T-cell (primary cell): ENCODE measurements around the gene LRRC2. TPM values are rescaled to one million over a fixed set of nuclear protein-coding genes. Genes with fewer than 3 reads are reported as not detected.
A peak's percentile ranks its signal among the peaks of the same experiment; 100 is the strongest.

Source experiments
- ATAC-seq, 4 experiments: fragments of 200-7000 bp in 3 of 4; fragments of 150-1000 bp in 1 of 4; cut with Tn5 transposase; replicated peaks in 1 of 4; 1 replicate in 3 of 4; 2 replicates in 1 of 4; pipeline ENCODE4 v1.10.0; 2021; ENCODE audit warnings: moderate library complexity in 3 of 4, mild to moderate bottlenecking in 2 of 4, moderate number of reproducible peaks in 1 of 4
- CTCF ChIA-PET, 2 donors: fragments of 300-600 bp; sonication (Branson Sonifier 250); formaldehyde crosslinking; loops; one replicate each; lab custom pipeline; 2022; ENCODE audit warnings: antibody characterized with exemption in 2 of 2; lab: Charles Lee
- POLR2A ChIA-PET, 2 donors: fragments of 300-600 bp; sonication (Branson Sonifier 250); formaldehyde crosslinking; loops; one replicate each; lab custom pipeline; 2022; ENCODE audit warnings: antibody characterized with exemption in 2 of 2; lab: Charles Lee
- DNase-seq, 35 experiments: peaks; one replicate each; pipeline versions ENCODE4 v3.0.0 to v3.0.0-alpha.2; 2013 to 2023
- H3K27ac ChIP-seq: one replicate; pipeline ENCODE4 v1.5.1; 2013; ENCODE audit warnings: low read length
- H3K27me3 ChIP-seq, 2 experiments: replicated peaks in 1 of 2; 1 replicate in 1 of 2; 2 replicates in 1 of 2; pipeline versions ENCODE4 v1.6.1 to v1.7.0; 2013; ENCODE audit warnings: low read length in 1 of 2, mixed read lengths in 1 of 2; ENCODE audit not compliant: control insufficient read depth in 2 of 2, insufficient read depth in 2 of 2; ENCODE audit errors: extremely low read depth in 1 of 2
- H3K36me3 ChIP-seq, 2 donors: 1 replicate in 1 of 2; 2 replicates in 1 of 2; pipeline versions ENCODE4 v1.6.1 to v1.7.0; 2013; ENCODE audit warnings: low read length in 1 of 2; ENCODE audit not compliant: control insufficient read depth in 2 of 2, insufficient read depth in 1 of 2; ENCODE audit errors: extremely low read depth in 1 of 2
- H3K4me1 ChIP-seq, 2 experiments: 1 replicate in 1 of 2; 2 replicates in 1 of 2; pipeline versions ENCODE4 v1.6.1 to v1.7.0; 2013; ENCODE audit warnings: low read length in 2 of 2, mixed read lengths in 1 of 2; ENCODE audit not compliant: insufficient read depth in 2 of 2, control insufficient read depth in 1 of 2; ENCODE audit errors: extremely low read depth in 1 of 2
- H3K4me3 ChIP-seq, 2 donors: 1 replicate in 1 of 2; 2 replicates in 1 of 2; pipeline versions ENCODE4 v1.5.1 to v1.7.0; 2013; ENCODE audit warnings: mild to moderate bottlenecking in 2 of 2, low read length in 1 of 2, moderate library complexity in 1 of 2; ENCODE audit not compliant: control insufficient read depth in 1 of 2; ENCODE audit errors: extremely low read depth in 1 of 2
- H3K9me3 ChIP-seq: 2 replicates; pipeline ENCODE4 v1.7.0; 2013
- H3K27ac Mint-ChIP-seq, 2 donors: one replicate each; pipeline ENCODE4 v1.8.0; 2020 to 2021; ENCODE audit warnings: mild to moderate bottlenecking in 2 of 2, mixed read lengths in 2 of 2
- H3K27me3 Mint-ChIP-seq, 2 donors: one replicate each; pipeline ENCODE4 v1.8.0; 2021 to 2022; ENCODE audit warnings: mixed read lengths in 2 of 2
- H3K36me3 Mint-ChIP-seq: one replicate; pipeline ENCODE4 v1.8.0; 2021; ENCODE audit warnings: mixed read lengths
- H3K4me1 Mint-ChIP-seq, 3 donors: one replicate each; pipeline ENCODE4 v1.8.0; 2020 to 2022; ENCODE audit warnings: mixed read lengths in 3 of 3, mild to moderate bottlenecking in 1 of 3
- H3K4me3 Mint-ChIP-seq, 3 donors: one replicate each; pipeline ENCODE4 v1.8.0; 2020 to 2022; ENCODE audit warnings: mild to moderate bottlenecking in 3 of 3, mixed read lengths in 3 of 3, moderate library complexity in 3 of 3
- H3K9me3 Mint-ChIP-seq, 3 donors: one replicate each; pipeline ENCODE4 v1.8.0; 2020 to 2022; ENCODE audit warnings: mixed read lengths in 3 of 3
- WGBS: methylation state at CpG from one replicate; pipeline ENCODE4 v1.1.5; 2013; ENCODE audit warnings: missing lambda C conversion rate; ENCODE audit not compliant: insufficient coverage; 5-methylcytosine and 5-hydroxymethylcytosine counted together
- total RNA-seq, 35 experiments: library from RNA in 6 of 35; stranded (reverse) in 6 of 35; fragments of 120-200 nt in 1 of 35; gene quantifications; one replicate each; pipeline versions ENCODE4 v1.2.1 to v1.2.4 and lab custom pipeline; 2013 to 2026

The LRRC2 gene
- total RNA-seq, 5 donors from 2014 or later (not counting 1 experiment from before 2014, with no cell fraction given) = 0.30 to 1.9 (median 1.0) TPM

DNA sequence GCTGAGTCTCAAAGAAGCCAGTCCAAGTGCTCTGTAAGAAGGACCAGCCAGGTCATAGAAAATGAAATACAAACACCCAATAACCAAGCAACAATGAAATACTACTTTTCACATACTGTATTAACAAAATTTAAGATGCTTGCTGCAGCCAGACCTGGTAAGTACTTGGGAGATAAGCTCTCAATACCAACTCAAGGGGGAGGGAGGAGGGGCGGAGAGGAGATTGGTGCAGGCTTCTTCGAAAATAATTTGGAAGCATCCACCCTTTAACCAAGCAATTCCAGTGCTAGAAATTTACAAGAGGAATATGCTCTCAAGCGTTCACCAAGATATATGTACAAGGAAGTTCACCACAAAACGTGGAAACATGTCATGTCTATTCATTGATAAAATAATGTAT, 7.6 kb upstream of the LRRC2 start:
- no peak overlapping the region for H3K4me3 ChIP-seq
- no peak for DNase-seq
- H3K9me3 ChIP-seq = no peaks in the 10 kb centered on the region
- H3K9me3 Mint-ChIP-seq = no peaks in the 10 kb centered on the region
- no peak overlapping the region for H3K27ac ChIP-seq
- H3K4me3 Mint-ChIP-seq = no peak overlapping the region
- no CpG with 5 or more reads among the region's 4 CpGs for WGBS
- CTCF ChIA-PET = no interaction called here
- H3K36me3 ChIP-seq = no peaks in the 10 kb centered on the region
- peaks cover 1 to 2% (median 2%) of the 10 kb centered on the region in 3 donors for H3K4me1 Mint-ChIP-seq
- H3K4me1 ChIP-seq = no peaks in the 10 kb centered on the region
- H3K36me3 Mint-ChIP-seq = no peaks in the 10 kb centered on the region
- peaks cover 3 to 4% of the 10 kb centered on the region in 2 donors for H3K27me3 Mint-ChIP-seq
- H3K27me3 ChIP-seq = peaks cover 0 to 12% of the 10 kb centered on the region in 2 experiments
- no peak overlapping the region for H3K27ac Mint-ChIP-seq
- no peak for ATAC-seq
- POLR2A ChIA-PET = interaction anchor here in 1 of 2 donors (0.6 kb wide), 1 partner anchor 1982 kb away, joined by 3 read pairs; no protein-coding TSS in a partner anchor

DNA sequence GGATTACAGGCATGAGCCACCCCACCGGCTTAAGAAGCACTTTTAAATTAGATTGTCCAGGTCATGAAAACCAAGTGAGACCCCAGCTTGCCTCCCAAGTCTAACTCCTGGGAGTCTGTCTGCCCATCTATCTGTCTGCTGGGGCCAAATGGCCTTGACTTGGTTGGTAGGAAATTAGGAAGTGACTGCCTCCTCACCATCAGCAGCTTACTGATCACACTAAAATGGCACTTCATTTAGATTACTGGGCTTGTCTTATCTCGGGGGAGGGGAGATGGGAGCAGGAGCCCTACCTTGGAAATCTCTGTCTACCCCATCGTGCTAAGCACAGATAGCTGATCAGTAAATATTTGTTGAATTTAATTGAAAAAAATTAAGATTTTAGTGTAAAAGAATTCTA, 5.6 kb upstream of the LRRC2 start:
- H3K4me3 Mint-ChIP-seq = no peak overlapping the region
- no peaks in the 10 kb centered on the region for H3K9me3 Mint-ChIP-seq
- Histone ChIP-seq H3K27ac (no peak overlapping the region), H3K9me3 (no peaks in the 10 kb centered on the region), H3K4me3 (no peak overlapping the region), H3K4me1 (peaks cover 0 to under 1% of the 10 kb centered on the region in 2 experiments), H3K36me3 (no peaks in the 10 kb centered on the region), H3K27me3 (peaks cover 0 to 11% of the 10 kb centered on the region in 2 experiments)
- 92% methylated on average over 2 of the region's 3 CpGs for WGBS
- no peaks in the 10 kb centered on the region for H3K36me3 Mint-ChIP-seq
- no peak overlapping the region for H3K27ac Mint-ChIP-seq
- ATAC-seq (no peak), DNase-seq (no peak)
- POLR2A ChIA-PET = no interaction called here
- CTCF ChIA-PET = interaction anchor here (0.7 to 1.2 kb wide), 2 partner anchors 82 to 83 kb away, joined by 4 read pairs; no protein-coding TSS in a partner anchor
- peaks cover 3 to 11% of the 10 kb centered on the region in 2 donors for H3K27me3 Mint-ChIP-seq
- H3K4me1 Mint-ChIP-seq = peaks cover 0 to 2% (median 0%) of the 10 kb centered on the region in 3 donors

- peaks cover 0 to 17% of the 10 kb centered on the region in 2 experiments for H3K4me1 ChIP-seq
- H3K9me3 Mint-ChIP-seq = no peaks in the 10 kb centered on the region
- peaks cover 0 to 24% of the 10 kb centered on the region in 2 experiments for H3K27me3 ChIP-seq
- no peaks in the 10 kb centered on the region for H3K36me3 ChIP-seq
- H3K4me3 Mint-ChIP-seq = peak overlapping the region; percentile 73 to 79 (median 79)
- peak overlapping the region; percentile 37 to 80 for H3K4me3 ChIP-seq
- no peak overlapping the region for H3K27ac ChIP-seq
- no peaks in the 10 kb centered on the region for H3K9me3 ChIP-seq
- WGBS = 23% methylated on average over 17 of the region's 21 CpGs
- ChIA-PET CTCF (interaction anchor here in 1 of 2 donors (0.9 to 1.5 kb wide), 2 partner anchors 64 to 77 kb away, joined by 3 read pairs; no protein-coding TSS in a partner anchor), POLR2A (no interaction called here)
- ATAC-seq (peak; percentile 34 to 51 (median 42)), DNase-seq (peak in 2 of 35 experiments; percentile 7 to 17)
- peaks cover 12 to 18% (median 14%) of the 10 kb centered on the region in 3 donors for H3K4me1 Mint-ChIP-seq
- peak overlapping the region; percentile 5 to 32 for H3K27ac Mint-ChIP-seq
- peaks cover 13 to 23% of the 10 kb centered on the region in 2 donors for H3K27me3 Mint-ChIP-seq
- H3K36me3 Mint-ChIP-seq = no peaks in the 10 kb centered on the region
These were observed 479 bp downstream of the LRRC2 start for GRCh38 chr3:46565607-46566039.

DNA sequence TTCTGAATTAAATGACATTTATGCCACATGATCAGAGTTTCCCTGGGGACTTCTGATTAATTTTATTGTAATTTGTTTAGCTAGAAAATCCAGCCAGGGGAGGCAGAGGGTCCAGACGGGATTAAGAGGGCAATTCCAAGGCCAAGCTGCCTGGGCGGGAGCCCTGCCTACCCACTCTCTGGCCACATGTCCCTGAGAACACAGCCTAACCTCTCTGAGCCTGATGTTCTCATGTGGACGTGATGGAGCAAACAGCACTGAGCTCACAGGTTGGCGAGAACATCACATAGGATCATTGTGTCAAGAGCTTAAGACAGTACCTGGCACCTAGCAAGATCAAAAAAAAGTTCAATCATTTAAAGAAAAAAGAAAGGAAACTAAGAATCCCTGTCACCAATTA, 1.0 kb downstream of the LRRC2 start:
- peaks cover 13 to 23% of the 10 kb centered on the region in 2 donors for H3K27me3 Mint-ChIP-seq
- Histone ChIP-seq H3K4me1 (peaks cover 0 to 17% of the 10 kb centered on the region in 2 experiments), H3K4me3 (peak overlapping the region in 1 of 2 donors; percentile 80), H3K27me3 (peaks cover 0 to 24% of the 10 kb centered on the region in 2 experiments), H3K36me3 (no peaks in the 10 kb centered on the region), H3K9me3 (no peaks in the 10 kb centered on the region), H3K27ac (no peak overlapping the region)
- H3K4me3 Mint-ChIP-seq = peak overlapping the region; percentile 73 to 79 (median 79)
- ATAC-seq (no peak), DNase-seq (no peak)
- peaks cover 12 to 18% (median 14%) of the 10 kb centered on the region in 3 donors for H3K4me1 Mint-ChIP-seq
- no peak overlapping the region for H3K27ac Mint-ChIP-seq
- CTCF ChIA-PET = interaction anchor here in 1 of 2 donors (0.9 to 1.5 kb wide), 2 partner anchors 65 to 76 kb away, joined by 3 read pairs; no protein-coding TSS in a partner anchor
- H3K9me3 Mint-ChIP-seq = no peaks in the 10 kb centered on the region
- H3K36me3 Mint-ChIP-seq = no peaks in the 10 kb centered on the region
- WGBS = 93% methylated on average over 2 of the region's 4 CpGs
- POLR2A ChIA-PET = no interaction called here

DNA sequence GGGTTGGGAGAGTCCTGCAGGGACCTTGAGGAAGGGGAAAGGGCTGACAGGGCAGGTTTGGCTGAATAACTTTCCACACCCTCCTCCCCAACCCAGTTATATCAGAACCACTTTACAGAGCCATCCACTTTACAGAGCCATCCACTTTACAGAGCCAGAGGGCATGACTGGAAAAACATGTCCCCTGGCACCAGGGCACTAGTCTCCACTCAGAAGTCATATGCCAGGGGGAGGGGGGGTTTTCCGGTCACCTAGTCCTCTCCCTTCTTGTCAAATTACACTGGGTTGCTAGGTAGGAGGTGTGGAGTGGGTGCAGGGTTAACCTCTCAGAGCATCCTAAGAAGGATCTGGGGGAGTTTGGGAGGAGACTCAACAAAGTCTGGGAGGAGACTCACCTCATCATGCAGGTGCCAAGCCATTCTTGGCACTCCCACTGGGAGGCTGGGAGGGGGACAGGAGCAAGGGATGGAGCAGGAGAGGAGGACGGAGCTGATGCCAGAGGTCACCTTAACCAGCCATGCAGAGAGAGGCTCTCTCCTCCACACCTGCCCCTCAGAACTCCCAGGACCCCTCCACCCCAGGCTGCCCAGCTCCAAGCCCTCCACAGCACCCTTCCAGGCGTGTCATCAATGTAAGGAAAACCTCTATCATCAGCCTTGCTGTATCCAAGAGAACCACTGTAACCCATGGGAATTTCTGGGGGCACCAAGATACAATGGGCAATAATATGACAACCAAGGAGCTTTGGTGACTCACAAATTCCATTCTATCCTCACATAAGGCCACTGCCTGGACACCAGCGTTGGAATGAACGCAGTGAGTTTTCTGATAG, 1.7 kb downstream of the LRRC2 start:
- no CpG with 5 or more reads among the region's 5 CpGs for WGBS
- ChIA-PET POLR2A (no interaction called here), CTCF (interaction anchor here in 1 of 2 donors (0.9 to 1.5 kb wide), 2 partner anchors 65 to 76 kb away, joined by 3 read pairs; no protein-coding TSS in a partner anchor)
- H3K4me1 ChIP-seq = peaks cover 0 to 17% of the 10 kb centered on the region in 2 experiments
- no peaks in the 10 kb centered on the region for H3K36me3 ChIP-seq
- no peak for ATAC-seq
- peak overlapping the region in 2 of 3 donors; percentile 79 for H3K4me3 Mint-ChIP-seq
- no peaks in the 10 kb centered on the region for H3K36me3 Mint-ChIP-seq
- peaks cover 0 to 24% of the 10 kb centered on the region in 2 experiments for H3K27me3 ChIP-seq
- peak overlapping the region in 1 of 2 donors; percentile 24 for H3K27ac Mint-ChIP-seq
- peaks cover 12 to 18% (median 14%) of the 10 kb centered on the region in 3 donors for H3K4me1 Mint-ChIP-seq
- no peak overlapping the region for H3K4me3 ChIP-seq
- H3K27me3 Mint-ChIP-seq = peaks cover 13 to 23% of the 10 kb centered on the region in 2 donors
- no peaks in the 10 kb centered on the region for H3K9me3 ChIP-seq
- H3K27ac ChIP-seq = no peak overlapping the region
- DNase-seq = no peak
- no peaks in the 10 kb centered on the region for H3K9me3 Mint-ChIP-seq

GRCh38 chr3:46561951-46562350, 4.2 kb downstream of the LRRC2 start:
- peaks cover 13 to 16% of the 10 kb centered on the region in 2 donors for H3K27me3 Mint-ChIP-seq
- no peaks in the 10 kb centered on the region for H3K36me3 ChIP-seq
- H3K4me1 ChIP-seq = peaks cover 6 to 30% of the 10 kb centered on the region in 2 experiments
- DNase-seq (no peak), ATAC-seq (no peak)
- H3K9me3 ChIP-seq = no peaks in the 10 kb centered on the region
- CTCF ChIA-PET = interaction anchor here in 1 of 2 donors (2.6 kb wide), 1 partner anchor 73 kb away, joined by 13 read pairs; no protein-coding TSS in a partner anchor
- no peak overlapping the region for H3K27ac Mint-ChIP-seq
- H3K27me3 ChIP-seq = peaks cover 0 to 31% of the 10 kb centered on the region in 2 experiments
- WGBS = no CpG with 5 or more reads among the region's 1 CpG
- POLR2A ChIA-PET = no interaction called here
- H3K4me3 Mint-ChIP-seq = no peak overlapping the region
- H3K4me3 ChIP-seq = no peak overlapping the region
- H3K36me3 Mint-ChIP-seq = no peaks in the 10 kb centered on the region
- H3K4me1 Mint-ChIP-seq = peaks cover 25 to 33% (median 30%) of the 10 kb centered on the region in 3 donors
- no peaks in the 10 kb centered on the region for H3K9me3 Mint-ChIP-seq
- H3K27ac ChIP-seq = no peak overlapping the region
